HCT116 (cell line): ENCODE data around the gene TOX2. TPM values are rescaled to one million over a fixed set of nuclear protein-coding genes. Genes with fewer than 3 reads are reported as not detected.

Experiments used
- ATAC-seq: fragments of 200-7000 bp; cut with Tn5 transposase; 2 replicates; pipeline ENCODE4 v1.9.1; 2020; ENCODE audit warnings: mild to moderate bottlenecking, moderate library complexity
- BruUV-seq: library from RNA; stranded (reverse); fragments of 400-500 nt; replicated peaks from 2 replicates; lab custom pipeline; 2021; lab: Mats Ljungman, UMichigan
- CTCF ChIA-PET: fragments of 300-600 bp; sonication (Branson Sonifier 250); formaldehyde crosslinking; loops from one replicate; lab custom pipeline; 2021; ENCODE audit warnings: antibody characterized with exemption; lab: Charles Lee
- POLR2A ChIA-PET: fragments of 300-600, 350-600 bp; sonication (Branson Sonifier 250); formaldehyde crosslinking; loops from one replicate; lab custom pipeline; 2021; ENCODE audit warnings: antibody characterized with exemption; lab: Charles Lee
- RAD21 ChIA-PET, 2 experiments: fragments of 300-600 bp; sonication (Branson Sonifier 250); formaldehyde crosslinking; loops; one replicate each; lab custom pipeline; 2023; ENCODE audit warnings: low total read pairs in 2 of 2; ENCODE audit not compliant: uncharacterized antibody in 2 of 2, unreplicated experiment in 2 of 2, low non-redundant PET in 1 of 2; lab: Charles Lee
- DNase-seq: peaks from one replicate; pipeline ENCODE4 v3.0.0-alpha.2; 2010; ENCODE audit warnings: low read depth, low spot score
- H2AFZ ChIP-seq: fragments of 200-600 bp; shearing (Covaris generic), sonication (generic); 2 replicates; pipeline ENCODE4 v1.6.1; 2017; ENCODE audit warnings: low read depth, mixed run types, mixed read lengths, antibody characterized with exemption, low read length; ENCODE audit not compliant: poor library complexity, severe bottlenecking
- H3K27ac ChIP-seq: 2 replicates; pipeline ENCODE4 v1.5.1; 2012; ENCODE audit warnings: low read depth, low read length
- H3K27me3 ChIP-seq: fragments of 200-600 bp; sonication (generic); 2 replicates; pipeline ENCODE4 v1.6.1; 2016; ENCODE audit warnings: mixed run types, low read length, mixed read lengths; ENCODE audit not compliant: insufficient read depth
- H3K36me3 ChIP-seq, 2 experiments: fragments of 200-500 bp in 1 of 2; fragments of 200-600 bp in 1 of 2; sonication (Bioruptor generic) in 1 of 2; sonication (generic) in 1 of 2; 2 replicates each; pipeline versions ENCODE4 v1.5.1 to v1.6.1; 2014 to 2016; ENCODE audit warnings: low read length in 2 of 2, inconsistent platforms in 1 of 2, mixed read lengths in 1 of 2, mixed run types in 1 of 2; ENCODE audit not compliant: insufficient read depth in 2 of 2, control insufficient read depth in 1 of 2
- H3K4me1 ChIP-seq, 2 experiments: fragments of 200-600 bp in 1 of 2; sonication (generic) in 1 of 2; 2 replicates each; pipeline versions ENCODE4 v1.5.1 to v1.6.1; 2012 to 2017; ENCODE audit warnings: low read length in 2 of 2, inconsistent platforms in 1 of 2, mild to moderate bottlenecking in 1 of 2, mixed read lengths in 1 of 2, mixed run types in 1 of 2, moderate library complexity in 1 of 2; ENCODE audit not compliant: insufficient read depth in 2 of 2, control insufficient read depth in 1 of 2
- H3K4me2 ChIP-seq: fragments of 200-600 bp; sonication (generic); 2 replicates; pipeline ENCODE4 v1.6.1; 2017; ENCODE audit warnings: mixed run types, low read length, mixed read lengths
- H3K4me3 ChIP-seq, 2 experiments: fragments of 200-600 bp in 1 of 2; sonication (generic) in 1 of 2; replicated peaks in 1 of 2; 2 replicates each; pipeline ENCODE4 v1.5.1; 2011 to 2016; ENCODE audit warnings: low read length in 2 of 2, control low read depth in 1 of 2, low read depth in 1 of 2, mild to moderate bottlenecking in 1 of 2, mixed read lengths in 1 of 2, mixed run types in 1 of 2
- H3K79me2 ChIP-seq: fragments of 200-600 bp; sonication (generic); 2 replicates; pipeline ENCODE4 v1.6.1; 2017; ENCODE audit warnings: mild to moderate bottlenecking, mixed run types, low read length, moderate library complexity, mixed read lengths; ENCODE audit not compliant: insufficient read depth
- H3K9ac ChIP-seq: fragments of 200-600 bp; sonication (generic); 2 replicates; pipeline ENCODE4 v1.6.1; 2016; ENCODE audit warnings: low read length, mixed read lengths
- H3K9me2 ChIP-seq: fragments of 200-600 bp; sonication (generic), shearing (Covaris generic); 2 replicates; pipeline ENCODE4 v1.6.1; 2017; ENCODE audit warnings: mixed run types, mild to moderate bottlenecking, moderate library complexity; ENCODE audit not compliant: insufficient read depth
- H3K9me3 ChIP-seq, 2 experiments: fragments of 200-500 bp in 1 of 2; fragments of 200-600 bp in 1 of 2; sonication (Bioruptor generic) in 1 of 2; sonication (generic) in 1 of 2; 2 replicates each; pipeline ENCODE4 v1.6.1; 2014 to 2017; ENCODE audit warnings: low read length in 2 of 2, mixed read lengths in 2 of 2, inconsistent platforms in 1 of 2, low read depth in 1 of 2, mild to moderate bottlenecking in 1 of 2, mixed run types in 1 of 2, moderate library complexity in 1 of 2; ENCODE audit not compliant: control insufficient read depth in 1 of 2, insufficient read depth in 1 of 2
- H4K20me1 ChIP-seq: fragments of 200-600 bp; sonication (generic), shearing (Covaris generic); 2 replicates; pipeline ENCODE4 v1.6.1; 2017; ENCODE audit warnings: mixed run types, mild to moderate bottlenecking, moderate library complexity; ENCODE audit not compliant: insufficient read depth
- EZH2phosphoT487 ChIP-seq: fragments of 200-600 bp; IDR thresholded peaks from 2 replicates; pipeline ENCODE4 v1.6.1; 2018; ENCODE audit warnings: antibody characterized with exemption, borderline replicate concordance
- SIN3A ChIP-seq: IDR thresholded peaks from 2 replicates; pipeline ENCODE4 v1.6.1; 2012; ENCODE audit warnings: low read depth
- TCF7L2 ChIP-seq: IDR thresholded peaks from 2 replicates; pipeline ENCODE4 v1.7.0; 2011; ENCODE audit warnings: borderline replicate concordance, inconsistent platforms; ENCODE audit not compliant: insufficient read depth, insufficient read length; ENCODE audit errors: extremely low read depth
- YY1 ChIP-seq: IDR thresholded peaks from 2 replicates; pipeline ENCODE4 v1.6.1; 2011; ENCODE audit warnings: low read length, low read depth, moderate library complexity, mild to moderate bottlenecking; ENCODE audit not compliant: insufficient replicate concordance; ENCODE audit errors: extremely low read depth
- intact Hi-C: fragments of 100-400 bp; cut with micrococcal nuclease; formaldehyde crosslinking; loops from 2 replicates; pipeline ENCODE4 v1.10.0; 2022
- total RNA-seq: library from RNA; stranded (reverse); gene quantifications from one replicate; pipeline ENCODE4 v1.2.1, GENCODE V29; 2021; ENCODE audit not compliant: unreplicated experiment
- TF ChIP-seq, protein P1 (sequence below), 3 experiments: fragments of 200-600 bp in 1 of 3; sonication (generic) in 1 of 3; IDR thresholded peaks in 2 of 3; conservative IDR thresholded peaks in 1 of 3; 2 replicates each; pipeline ENCODE4 v1.5.1; 2012 to 2017; ENCODE audit warnings: low read depth in 2 of 3, low read length in 2 of 3, antibody characterized with exemption in 1 of 3, borderline replicate concordance in 1 of 3, control low read depth in 1 of 3, mild to moderate bottlenecking in 1 of 3, mixed read lengths in 1 of 3, mixed run types in 1 of 3, moderate library complexity in 1 of 3; ENCODE audit not compliant: insufficient read depth in 1 of 3
- TF ChIP-seq, protein P2 (sequence below): IDR thresholded peaks from 2 replicates; pipeline ENCODE4 v1.6.1; 2012

Gene TOX2
- total RNA-seq, 1 experiment from 2014 or later = 39.6 TPM

DNA sequence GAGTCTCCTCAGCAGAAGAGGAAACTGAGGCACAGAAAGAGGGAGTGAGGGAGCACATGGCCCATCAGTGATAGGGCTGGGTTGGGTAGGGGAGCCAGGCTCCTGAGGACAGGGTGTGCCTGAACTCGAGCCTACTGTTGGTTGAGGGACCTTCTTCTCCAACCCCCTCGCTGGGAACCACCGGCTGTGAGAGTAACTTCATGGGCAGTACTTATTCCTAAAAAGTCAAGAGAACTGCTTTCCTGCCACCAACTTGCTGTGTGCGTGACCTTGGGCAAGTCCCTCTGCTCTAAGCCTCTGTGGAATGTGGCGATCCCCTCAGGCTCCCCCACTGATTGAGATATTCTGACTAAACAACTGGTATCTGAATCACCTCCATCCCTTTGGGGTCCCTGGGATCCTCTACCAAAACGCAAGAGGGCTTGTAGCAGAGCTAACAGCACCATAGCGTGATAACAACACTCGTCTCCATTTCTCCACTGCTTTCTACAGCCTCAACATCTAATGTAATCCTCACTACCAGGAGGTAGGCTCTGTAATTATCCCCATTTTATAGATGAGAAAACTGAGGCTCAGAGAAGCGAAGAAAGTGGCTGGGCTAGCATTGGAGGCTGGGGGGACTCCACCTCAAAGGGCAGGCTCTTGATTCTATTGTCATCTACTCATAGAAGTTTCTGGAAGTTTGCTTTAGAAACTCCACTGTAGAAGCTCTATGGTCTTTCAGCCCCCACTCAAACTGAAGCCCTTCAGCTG, 196.3 kb downstream of the TOX2 start:
- CTCF ChIA-PET = interaction anchor here (1.4 to 2.4 kb wide), 2 partner anchors 79 to 85 kb away, joined by 3 to 13 read pairs; no protein-coding TSS in a partner anchor
- no peaks in the 10 kb centered on the region for H4K20me1 ChIP-seq
- no peak overlapping the region for H3K4me3 ChIP-seq
- no peak for ATAC-seq
- peaks cover 4 to 6% of the 10 kb centered on the region in 2 experiments; a peak in 2 of 4 replicates for H3K9me3 ChIP-seq
- peaks cover 0 to 3% of the 10 kb centered on the region in 2 experiments; a peak in 1 of 4 replicates for H3K4me1 ChIP-seq
- no peaks in the 10 kb centered on the region for H3K9me2 ChIP-seq
- no peaks in the 10 kb centered on the region for H3K27me3 ChIP-seq
- H3K79me2 ChIP-seq = no peaks in the 10 kb centered on the region
- DNase-seq = no peak
- no peaks in the 10 kb centered on the region for H3K36me3 ChIP-seq
- no peak overlapping the region for H3K9ac ChIP-seq
- no peak for TF ChIP-seq TCF7L2
- TF ChIP-seq SIN3A = no peak
- TF ChIP-seq, protein P1, sequence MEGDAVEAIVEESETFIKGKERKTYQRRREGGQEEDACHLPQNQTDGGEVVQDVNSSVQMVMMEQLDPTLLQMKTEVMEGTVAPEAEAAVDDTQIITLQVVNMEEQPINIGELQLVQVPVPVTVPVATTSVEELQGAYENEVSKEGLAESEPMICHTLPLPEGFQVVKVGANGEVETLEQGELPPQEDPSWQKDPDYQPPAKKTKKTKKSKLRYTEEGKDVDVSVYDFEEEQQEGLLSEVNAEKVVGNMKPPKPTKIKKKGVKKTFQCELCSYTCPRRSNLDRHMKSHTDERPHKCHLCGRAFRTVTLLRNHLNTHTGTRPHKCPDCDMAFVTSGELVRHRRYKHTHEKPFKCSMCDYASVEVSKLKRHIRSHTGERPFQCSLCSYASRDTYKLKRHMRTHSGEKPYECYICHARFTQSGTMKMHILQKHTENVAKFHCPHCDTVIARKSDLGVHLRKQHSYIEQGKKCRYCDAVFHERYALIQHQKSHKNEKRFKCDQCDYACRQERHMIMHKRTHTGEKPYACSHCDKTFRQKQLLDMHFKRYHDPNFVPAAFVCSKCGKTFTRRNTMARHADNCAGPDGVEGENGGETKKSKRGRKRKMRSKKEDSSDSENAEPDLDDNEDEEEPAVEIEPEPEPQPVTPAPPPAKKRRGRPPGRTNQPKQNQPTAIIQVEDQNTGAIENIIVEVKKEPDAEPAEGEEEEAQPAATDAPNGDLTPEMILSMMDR (IDR thresholded peaks at IDR 0.05 in 2 of 3, conservative IDR thresholded peaks at IDR 0.05 in 1 of 3; ENCODE audit: borderline replicate concordance in 1 of 3, insufficient read depth in 1 of 3, low read depth in 2 of 3, low read length in 2 of 3) = no peak
- TF ChIP-seq YY1 = no peak
- TF ChIP-seq EZH2phosphoT487 = no peak
- TF ChIP-seq, protein P2, sequence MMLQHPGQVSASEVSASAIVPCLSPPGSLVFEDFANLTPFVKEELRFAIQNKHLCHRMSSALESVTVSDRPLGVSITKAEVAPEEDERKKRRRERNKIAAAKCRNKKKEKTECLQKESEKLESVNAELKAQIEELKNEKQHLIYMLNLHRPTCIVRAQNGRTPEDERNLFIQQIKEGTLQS = no peak
- TF ChIP-seq, all 23 proteins: peak for 0
- POLR2A ChIA-PET = no interaction called here
- RAD21 ChIA-PET = no interaction called here
- no peak overlapping the region for H3K4me2 ChIP-seq
- intact Hi-C loops = no loop called here
- H2AFZ ChIP-seq = no peak overlapping the region
- no TSS peak for BruUV-seq
- H3K27ac ChIP-seq = no peak overlapping the region
